CD4-positive, alpha-beta T cell treated with Interleukin-4 for 1 hour (primary cell): ENCODE measurements around the gene POU6F2.
"Not testable (repeated sequence)": the region's sequence is repeated elsewhere in the genome, so short reads cannot be mapped to it uniquely, and the experiment has no call there.

Experiments used
- DNase-seq, 2 donors: peaks; one replicate each; pipeline ENCODE4 v3.0.0-alpha.2; 2020 to 2022

Gene POU6F2

GRCh38 chr7:39133088-39133487 lies 155.4 kb downstream of the POU6F2 start:
- no peak for DNase-seq

- no peak for DNase-seq
Observed at GRCh38 chr7:39137480-39137879, 159.8 kb downstream of the POU6F2 start.

- no peak for DNase-seq
Observed at GRCh38 chr7:39142750-39143149, 165.0 kb downstream of the POU6F2 start.

GRCh38 chr7:39144420-39144819 lies 166.7 kb downstream of the POU6F2 start:
- no peak for DNase-seq

GRCh38 chr7:39145283-39145682 lies 167.6 kb downstream of the POU6F2 start:
- DNase-seq = no peak

GRCh38 chr7:39145935-39146334 lies 168.2 kb downstream of the POU6F2 start:
- no peak for DNase-seq

GRCh38 chr7:39152701-39153100 lies 175.0 kb downstream of the POU6F2 start:
- no peak for DNase-seq

GRCh38 chr7:39153113-39153512 lies 175.4 kb downstream of the POU6F2 start:
- DNase-seq = no peak

GRCh38 chr7:39153647-39154046 lies 175.9 kb downstream of the POU6F2 start:
- no peak for DNase-seq

- no peak for DNase-seq
Observed at GRCh38 chr7:39154815-39155214, 177.1 kb downstream of the POU6F2 start.

GRCh38 chr7:39158367-39158766 lies 180.7 kb downstream of the POU6F2 start:
- no peak for DNase-seq

GRCh38 chr7:39161903-39162302 lies 184.2 kb downstream of the POU6F2 start:
- DNase-seq = no peak

GRCh38 chr7:39164887-39165286 lies 187.2 kb downstream of the POU6F2 start:
- DNase-seq = no peak

GRCh38 chr7:39168403-39169098 lies 190.8 kb downstream of the POU6F2 start:
- DNase-seq = no peak

GRCh38 chr7:39172137-39172536 lies 194.4 kb downstream of the POU6F2 start:
- no peak for DNase-seq

GRCh38 chr7:39181398-39181797 lies 203.7 kb downstream of the POU6F2 start:
- DNase-seq = no peak

GRCh38 chr7:39183796-39184195 lies 206.1 kb downstream of the POU6F2 start:
- DNase-seq = no peak

- DNase-seq = no peak
Observed at GRCh38 chr7:39184391-39184790, 206.7 kb downstream of the POU6F2 start.

- DNase-seq = no peak
Observed at GRCh38 chr7:39186131-39186530, 208.4 kb downstream of the POU6F2 start.

GRCh38 chr7:39186671-39187070 lies 209.0 kb downstream of the POU6F2 start:
- no peak for DNase-seq

GRCh38 chr7:39187130-39187529 lies 209.4 kb downstream of the POU6F2 start:
- DNase-seq = no peak

GRCh38 chr7:39192476-39192875 lies 214.8 kb downstream of the POU6F2 start:
- no peak for DNase-seq

- DNase-seq = not testable (repeated sequence)
Observed at GRCh38 chr7:39194388-39194787, 216.7 kb downstream of the POU6F2 start.

GRCh38 chr7:39195967-39196366 lies 218.3 kb downstream of the POU6F2 start:
- no peak for DNase-seq

- DNase-seq = no peak
Observed at GRCh38 chr7:39197831-39198230, 220.1 kb downstream of the POU6F2 start.
